ENCODE results near the gene CPXM1. TPM values are rescaled to one million over a fixed set of nuclear protein-coding genes. Genes with fewer than 3 reads are reported as not detected.
A peak's percentile ranks its signal among the peaks of the same experiment; 100 is the strongest.

Gene CPXM1
- total RNA-seq, 1 donor from 2014 or later, result 19.4 TPM

DNA sequence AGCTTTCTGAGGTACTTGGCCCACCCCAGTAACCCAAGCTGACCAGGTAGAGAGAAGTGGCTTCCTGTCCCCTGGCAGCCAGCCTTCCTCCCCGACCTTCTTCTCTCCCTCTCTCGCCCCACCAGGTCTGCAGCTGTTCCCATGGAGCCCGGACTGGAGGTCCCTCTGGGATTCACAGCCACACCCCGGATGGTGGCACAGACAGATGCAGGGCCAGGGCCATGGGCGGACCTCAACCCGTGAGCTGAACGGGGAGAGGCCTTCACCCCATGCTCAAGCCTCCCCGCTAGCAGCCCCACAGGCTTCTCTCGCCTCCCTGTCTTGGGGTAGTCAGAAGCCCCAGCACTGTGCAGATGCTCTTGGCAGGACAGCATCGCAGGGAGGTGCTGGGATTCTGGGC is 41.3 kb downstream of the CPXM1 start:
- intact Hi-C loops (cut with DNase I), result no loop called here
- H3K9me3 ChIP-seq, result no peaks in the 10 kb centered on the region
- TF ChIP-seq POLR2A (IDR thresholded peaks at IDR 0.05) (no peak), CTCF (IDR thresholded peaks at IDR 0.05) (no peak), POLR2AphosphoS5 (IDR thresholded peaks at IDR 0.05; ENCODE audit: insufficient read depth in 1 of 2, low read depth in 1 of 2) (no peak)
- H3K27me3 ChIP-seq, result no peaks in the 10 kb centered on the region
- no peak overlapping the region for H3K4me3 ChIP-seq
- H3K36me3 ChIP-seq, result no peaks in the 10 kb centered on the region
- H3K4me1 ChIP-seq, result peaks cover 5% of the 10 kb centered on the region
- no peak overlapping the region for H3K27ac ChIP-seq
- no peak for DNase-seq (ENCODE audit: extremely low spot score in 2 of 2)

DNA sequence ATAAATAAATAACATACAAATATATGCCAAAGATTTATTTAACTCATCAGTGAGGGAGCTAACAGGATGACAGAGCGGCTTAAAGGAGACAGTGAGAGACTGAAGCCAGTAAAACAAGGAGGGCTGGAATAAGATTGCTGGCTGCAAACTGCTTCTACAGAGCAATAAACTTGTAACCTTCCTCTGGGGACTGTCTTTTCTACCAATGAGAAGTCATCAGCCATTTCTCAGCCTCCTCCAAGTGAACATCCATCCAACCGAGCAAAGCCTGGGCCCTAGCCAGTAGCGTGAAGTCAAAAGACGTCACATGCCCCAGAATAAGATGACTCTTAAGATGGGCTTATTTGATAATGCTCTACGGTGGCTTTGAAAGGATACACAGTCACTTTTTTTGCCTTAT is 42.5 kb downstream of the CPXM1 start:
- Histone ChIP-seq H3K9me3 (no peaks in the 10 kb centered on the region), H3K4me3 (no peak overlapping the region), H3K36me3 (no peaks in the 10 kb centered on the region), H3K27ac (no peak overlapping the region), H3K4me1 (peaks cover 11% of the 10 kb centered on the region), H3K27me3 (no peaks in the 10 kb centered on the region)
- TF ChIP-seq CTCF (IDR thresholded peaks at IDR 0.05), result no peak
- no peak for TF ChIP-seq POLR2AphosphoS5 (IDR thresholded peaks at IDR 0.05; ENCODE audit: insufficient read depth in 1 of 2, low read depth in 1 of 2)
- TF ChIP-seq POLR2A (IDR thresholded peaks at IDR 0.05), result no peak
- intact Hi-C loops (cut with DNase I), result no loop called here
- no peak for DNase-seq (ENCODE audit: extremely low spot score in 2 of 2)

GRCh38 chr20:2757001-2757400 is 43.4 kb downstream of the CPXM1 start:
- H3K9me3 ChIP-seq, result no peaks in the 10 kb centered on the region
- H3K36me3 ChIP-seq, result no peaks in the 10 kb centered on the region
- peak; percentile 55 to 82 for DNase-seq (ENCODE audit: extremely low spot score in 2 of 2)
- no peak overlapping the region for H3K27ac ChIP-seq
- H3K4me1 ChIP-seq, result peaks cover 19% of the 10 kb centered on the region
- intact Hi-C loops (cut with DNase I), result no loop called here
- TF ChIP-seq CTCF (IDR thresholded peaks at IDR 0.05), result no peak
- no peak for TF ChIP-seq POLR2AphosphoS5 (IDR thresholded peaks at IDR 0.05; ENCODE audit: insufficient read depth in 1 of 2, low read depth in 1 of 2)
- no peak for TF ChIP-seq POLR2A (IDR thresholded peaks at IDR 0.05)
- no peaks in the 10 kb centered on the region for H3K27me3 ChIP-seq
- no peak overlapping the region for H3K4me3 ChIP-seq

- no peaks in the 10 kb centered on the region for H3K27me3 ChIP-seq
- intact Hi-C loops (cut with DNase I), result no loop called here
- no peak overlapping the region for H3K27ac ChIP-seq
- H3K9me3 ChIP-seq, result no peaks in the 10 kb centered on the region
- peak; percentile 80 to 89 for DNase-seq (ENCODE audit: extremely low spot score in 2 of 2)
- no peak overlapping the region for H3K4me3 ChIP-seq
- TF ChIP-seq CTCF (IDR thresholded peaks at IDR 0.05) (no peak), POLR2A (IDR thresholded peaks at IDR 0.05) (no peak), POLR2AphosphoS5 (IDR thresholded peaks at IDR 0.05; ENCODE audit: insufficient read depth in 1 of 2, low read depth in 1 of 2) (no peak)
- H3K36me3 ChIP-seq, result no peaks in the 10 kb centered on the region
- peaks cover 28% of the 10 kb centered on the region for H3K4me1 ChIP-seq
Measured at GRCh38 chr20:2756056-2756611, 44.3 kb downstream of the CPXM1 start.

GRCh38 chr20:2755451-2756055 is 44.9 kb downstream of the CPXM1 start:
- H3K27me3 ChIP-seq, result no peaks in the 10 kb centered on the region
- no peak overlapping the region for H3K27ac ChIP-seq
- H3K36me3 ChIP-seq, result no peaks in the 10 kb centered on the region
- peaks cover 29% of the 10 kb centered on the region for H3K4me1 ChIP-seq
- H3K9me3 ChIP-seq, result no peaks in the 10 kb centered on the region
- DNase-seq (ENCODE audit: extremely low spot score in 2 of 2), result peak in 1 of 2 donors; percentile 77
- TF ChIP-seq POLR2AphosphoS5 (IDR thresholded peaks at IDR 0.05; ENCODE audit: insufficient read depth in 1 of 2, low read depth in 1 of 2) (no peak), CTCF (IDR thresholded peaks at IDR 0.05) (no peak), POLR2A (IDR thresholded peaks at IDR 0.05) (no peak)
- intact Hi-C loops (cut with DNase I), result no loop called here
- no peak overlapping the region for H3K4me3 ChIP-seq

Measured in vagina (tissue), 2 donors.